Sigmoid colon (tissue), 7 donors: ENCODE measurements around the gene CDH23. TPM values are rescaled to one million over a fixed set of nuclear protein-coding genes. Genes with fewer than 3 reads are reported as not detected.

ENCODE experiments used
- DNase-seq: peaks from one replicate; pipeline ENCODE4 v3.0.0-alpha.2; 2019
- H3K27ac ChIP-seq, 4 donors: fragments of 200-600 bp; sonication (generic); one replicate each; pipeline ENCODE4 v1.5.1; 2016 to 2019; ENCODE audit warnings: mild to moderate bottlenecking in 1 of 4
- H3K27me3 ChIP-seq, 3 donors: fragments of 200-600 bp; sonication (generic); one replicate each; pipeline ENCODE4 v1.5.1; 2019; ENCODE audit warnings: mild to moderate bottlenecking in 1 of 3
- H3K36me3 ChIP-seq, 4 donors: fragments of 200-600 bp; sonication (generic); one replicate each; pipeline ENCODE4 v1.5.1; 2016 to 2019
- H3K4me1 ChIP-seq, 4 donors: fragments of 200-600 bp; sonication (generic); one replicate each; pipeline ENCODE4 v1.5.1; 2017 to 2019
- H3K4me3 ChIP-seq, 4 donors: fragments of 200-600 bp; sonication (generic); one replicate each; pipeline ENCODE4 v1.5.1; 2017 to 2019; ENCODE audit warnings: mild to moderate bottlenecking in 2 of 4, moderate library complexity in 1 of 4
- H3K9me3 ChIP-seq, 4 donors: fragments of 200-600 bp in 3 of 4; sonication (generic) in 3 of 4; one replicate each; pipeline versions ENCODE4 v1.5.1 to v1.6.1; 2013 to 2019
- CTCF ChIP-seq, 4 experiments: fragments of 450-650 bp in 3 of 4; fragments of 200-600 bp in 1 of 4; IDR thresholded peaks; one replicate each; pipeline ENCODE4 v1.5.1; 2016 to 2019; ENCODE audit warnings: antibody characterized with exemption in 4 of 4, mild to moderate bottlenecking in 3 of 4, moderate library complexity in 2 of 4
- EP300 ChIP-seq, 4 donors: sonication (generic); formaldehyde crosslinking; IDR thresholded peaks; one replicate each; pipeline ENCODE4 v1.6.1; 2017; ENCODE audit warnings: antibody characterized with exemption in 4 of 4
- POLR2A ChIP-seq, 2 donors: fragments of 450-650 bp; IDR thresholded peaks; one replicate each; pipeline ENCODE4 v1.6.1; 2016; ENCODE audit warnings: antibody characterized with exemption in 2 of 2, mild to moderate bottlenecking in 2 of 2, moderate library complexity in 2 of 2
- POLR2AphosphoS5 ChIP-seq, 4 donors: sonication (generic); formaldehyde crosslinking; IDR thresholded peaks; one replicate each; pipeline ENCODE4 v1.6.1; 2017; ENCODE audit warnings: antibody characterized with exemption in 4 of 4
- WGBS, 2 donors: extraction: QIAGEN DNeasy Blood & Tissue Kit; methylation state at CpG; one replicate each; pipeline ENCODE4 v1.1.7; 2013; 5-methylcytosine and 5-hydroxymethylcytosine counted together
- intact Hi-C: fragments of 100-400 bp; cut with DNase I; formaldehyde crosslinking; loops from one replicate; pipeline ENCODE4 v1.15.1; 2023
- polyA plus RNA-seq, 3 donors: library from polyadenylated mRNA; stranded (reverse); fragments of 200-250 nt; gene quantifications; one replicate each; pipeline ENCODE4 v1.2.3, GENCODE V29; 2013
- total RNA-seq, 4 donors: library from RNA; depleted of rRNA; stranded (reverse); fragments of >200 nt; gene quantifications; one replicate each; pipeline ENCODE4 v1.1.0, GENCODE V29; 2016
- donor health status: healthy with polysubstance abuse.
- donor health status: Bipolar disorder and iron deficiency.
- donor health status: healthy.

Gene CDH23
- total and polyA plus RNA-seq, 7 donors: 1.5 to 7.2 (median 3.0) TPM

DNA sequence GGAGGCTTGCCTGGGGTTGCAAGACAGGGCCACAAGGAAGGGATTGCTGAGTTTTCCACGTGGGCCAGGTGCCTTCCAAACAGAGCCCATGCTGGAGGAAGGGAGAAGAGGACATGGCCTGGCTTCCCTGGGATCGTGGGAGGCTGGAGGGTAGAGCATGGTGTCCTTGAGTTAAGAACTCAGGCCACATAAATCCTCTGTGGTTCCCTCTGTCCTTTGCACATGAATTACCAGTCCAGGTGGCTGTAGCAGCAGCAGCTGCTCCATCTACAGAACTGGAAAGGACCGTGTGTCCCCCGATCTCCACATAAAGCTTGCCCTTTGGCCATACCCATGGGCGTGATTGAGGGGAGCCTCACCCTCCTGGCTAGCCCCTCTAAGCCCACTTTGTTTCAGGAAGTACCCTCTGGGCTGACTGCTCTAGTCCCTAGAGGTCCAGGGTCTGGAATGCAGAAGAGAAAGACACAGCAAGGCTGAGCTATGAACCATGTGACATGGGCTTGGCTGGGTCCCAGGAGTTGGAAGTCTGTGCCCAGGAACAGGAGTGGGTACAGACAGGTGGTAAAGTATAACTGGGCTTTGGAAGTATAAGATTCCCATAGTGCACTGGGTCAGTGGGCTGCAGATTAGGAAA lies 237.9 kb downstream of the CDH23 start:
- Histone ChIP-seq H3K4me1 (peaks cover 0 to 6% (median 2%) of the 10 kb centered on the region in 4 donors), H3K27me3 (no peaks in the 10 kb centered on the region), H3K27ac (no peak overlapping the region), H3K9me3 (no peaks in the 10 kb centered on the region), H3K4me3 (no peak overlapping the region), H3K36me3 (no peaks in the 10 kb centered on the region)
- no peak for TF ChIP-seq POLR2AphosphoS5 (IDR thresholded peaks at IDR 0.05)
- TF ChIP-seq POLR2A (IDR thresholded peaks at IDR 0.05): no peak
- TF ChIP-seq EP300 (IDR thresholded peaks at IDR 0.05): no peak
- TF ChIP-seq CTCF (IDR thresholded peaks at IDR 0.05): no peak
- intact Hi-C loops: no loop called here
- no peak for DNase-seq
- WGBS, 2 donors: 15 to 61% methylated on average over 5 of the region's 5 CpGs

DNA sequence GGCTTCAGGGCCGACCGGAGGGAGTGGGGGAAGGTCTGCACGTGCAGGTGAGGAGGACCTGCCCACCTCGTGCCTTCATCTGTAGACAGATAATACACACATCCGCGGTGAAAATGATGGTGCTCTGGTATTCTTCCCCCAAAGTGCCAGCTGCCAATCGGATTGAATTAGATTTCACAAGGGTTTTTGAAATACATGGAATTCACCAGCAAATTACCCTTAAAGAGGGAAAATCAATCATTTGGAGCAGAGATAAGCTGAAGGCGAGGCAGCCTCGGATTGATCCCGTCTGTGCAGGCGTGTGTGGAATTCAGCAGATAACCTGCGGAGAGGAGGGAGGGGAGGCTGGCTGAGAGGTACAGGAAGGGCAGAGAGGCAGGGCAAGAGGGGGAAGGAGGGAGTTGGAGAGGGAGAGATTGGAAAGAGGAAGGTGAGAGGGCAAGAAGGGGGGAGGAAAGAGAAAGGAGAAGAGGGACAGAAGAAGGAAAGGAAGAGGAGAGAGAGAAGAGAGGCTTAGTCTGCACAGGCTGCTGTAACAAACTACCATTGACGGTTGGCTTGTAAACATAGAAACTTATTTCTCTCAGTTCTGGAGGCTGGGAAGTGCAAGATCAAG lies 238.6 kb downstream of the CDH23 start:
- Histone ChIP-seq H3K27me3 (no peaks in the 10 kb centered on the region), H3K27ac (no peak overlapping the region), H3K4me3 (no peak overlapping the region), H3K4me1 (peaks cover 0 to 6% (median 2%) of the 10 kb centered on the region in 4 donors), H3K36me3 (no peaks in the 10 kb centered on the region), H3K9me3 (no peaks in the 10 kb centered on the region)
- no peak for DNase-seq
- TF ChIP-seq POLR2AphosphoS5 (IDR thresholded peaks at IDR 0.05): no peak
- intact Hi-C loops: no loop called here
- 18 to 66% methylated on average over 13 of the region's 13 CpGs for WGBS, 2 donors

DNA sequence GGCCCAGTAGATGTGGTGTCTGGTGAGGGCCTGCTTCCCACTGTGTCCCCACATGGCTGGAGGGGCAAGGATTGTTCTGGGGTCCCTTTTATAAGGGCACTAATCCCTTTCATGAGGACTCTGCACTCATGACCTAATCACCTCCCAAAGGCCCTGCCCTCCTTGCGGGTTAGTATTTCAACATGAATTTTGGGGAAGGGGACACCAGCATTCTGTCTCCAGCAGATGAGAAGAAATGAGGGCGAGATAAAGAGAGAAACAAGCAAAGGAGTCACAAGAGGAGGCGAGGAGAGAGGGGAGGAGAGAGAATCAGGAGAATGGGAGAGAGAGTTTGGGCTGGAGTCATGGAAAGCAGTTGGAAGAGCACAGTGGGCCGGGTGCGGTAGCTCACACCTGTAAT lies 239.1 kb downstream of the CDH23 start:
- WGBS, 2 donors: 93 to 95% methylated on average over 5 of the region's 5 CpGs
- H3K9me3 ChIP-seq: no peaks in the 10 kb centered on the region
- no peak overlapping the region for H3K27ac ChIP-seq
- H3K4me3 ChIP-seq: no peak overlapping the region
- TF ChIP-seq CTCF (IDR thresholded peaks at IDR 0.05) (no peak), POLR2A (IDR thresholded peaks at IDR 0.05) (no peak)
- intact Hi-C loops: no loop called here
- DNase-seq: no peak
- peaks cover 0 to 6% (median 2%) of the 10 kb centered on the region in 4 donors for H3K4me1 ChIP-seq
- H3K27me3 ChIP-seq: no peaks in the 10 kb centered on the region
- no peaks in the 10 kb centered on the region for H3K36me3 ChIP-seq

DNA sequence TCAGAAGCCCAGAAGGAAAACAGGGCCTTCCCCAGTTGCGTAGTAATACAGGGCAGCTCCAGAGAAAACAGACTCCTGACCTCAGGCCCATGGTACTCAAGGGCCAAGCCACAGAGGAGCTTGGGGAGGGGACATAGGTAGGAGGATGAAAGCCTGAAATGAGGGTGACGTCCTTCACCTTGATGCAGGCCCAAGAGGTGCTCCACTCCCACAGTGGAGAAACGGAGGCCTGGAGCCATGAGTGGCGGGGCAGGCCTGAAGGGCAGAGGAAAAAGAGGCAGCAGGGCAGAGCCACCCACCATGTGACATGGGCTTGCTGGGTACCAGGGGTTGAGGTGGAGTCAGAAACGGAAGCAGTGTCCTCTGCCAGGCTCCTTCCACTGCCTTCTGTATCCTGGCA lies 239.9 kb downstream of the CDH23 start:
- 88 to 89% methylated on average over 5 of the region's 5 CpGs for WGBS, 2 donors
- TF ChIP-seq POLR2A (IDR thresholded peaks at IDR 0.05): no peak
- TF ChIP-seq POLR2AphosphoS5 (IDR thresholded peaks at IDR 0.05): no peak
- TF ChIP-seq EP300 (IDR thresholded peaks at IDR 0.05): no peak
- TF ChIP-seq CTCF (IDR thresholded peaks at IDR 0.05): no peak
- H3K27ac ChIP-seq: no peak overlapping the region
- DNase-seq: no peak
- no peaks in the 10 kb centered on the region for H3K9me3 ChIP-seq
- H3K4me3 ChIP-seq: no peak overlapping the region
- intact Hi-C loops: no loop called here
- H3K4me1 ChIP-seq: peaks cover 0 to 6% (median 2%) of the 10 kb centered on the region in 4 donors
- no peaks in the 10 kb centered on the region for H3K27me3 ChIP-seq
- H3K36me3 ChIP-seq: no peaks in the 10 kb centered on the region

DNA sequence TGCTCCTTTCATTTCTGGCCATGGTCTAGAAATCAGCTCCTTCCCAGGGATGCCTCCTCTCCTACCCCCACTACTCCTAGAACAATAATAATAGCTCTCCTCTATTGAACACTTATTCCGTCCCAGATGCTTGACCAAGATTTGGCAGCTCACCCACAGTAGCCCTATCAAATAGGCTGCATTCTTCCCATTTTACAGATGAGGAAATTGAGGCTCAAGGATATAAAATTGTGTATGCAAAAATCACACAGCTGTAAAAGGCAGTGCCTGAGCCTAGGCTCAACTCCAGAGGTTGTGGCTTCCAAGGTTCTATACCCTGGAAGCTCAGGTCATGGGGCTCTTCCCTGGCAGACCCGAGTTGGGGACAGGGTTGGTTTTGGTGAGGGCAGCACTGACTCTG lies 240.6 kb downstream of the CDH23 start:
- peaks cover 0 to 6% (median 2%) of the 10 kb centered on the region in 4 donors for H3K4me1 ChIP-seq
- H3K9me3 ChIP-seq: no peaks in the 10 kb centered on the region
- H3K36me3 ChIP-seq: no peaks in the 10 kb centered on the region
- no peak overlapping the region for H3K27ac ChIP-seq
- H3K27me3 ChIP-seq: no peaks in the 10 kb centered on the region
- no peak overlapping the region for H3K4me3 ChIP-seq
- no peak for DNase-seq
- intact Hi-C loops: no loop called here
- TF ChIP-seq POLR2AphosphoS5 (IDR thresholded peaks at IDR 0.05) (no peak), CTCF (IDR thresholded peaks at IDR 0.05) (no peak), EP300 (IDR thresholded peaks at IDR 0.05) (no peak), POLR2A (IDR thresholded peaks at IDR 0.05) (no peak)
- WGBS, 2 donors: 84 to 91% methylated on average over 2 of the region's 2 CpGs
